ENCODE data around the gene MARCKS.

DNA sequence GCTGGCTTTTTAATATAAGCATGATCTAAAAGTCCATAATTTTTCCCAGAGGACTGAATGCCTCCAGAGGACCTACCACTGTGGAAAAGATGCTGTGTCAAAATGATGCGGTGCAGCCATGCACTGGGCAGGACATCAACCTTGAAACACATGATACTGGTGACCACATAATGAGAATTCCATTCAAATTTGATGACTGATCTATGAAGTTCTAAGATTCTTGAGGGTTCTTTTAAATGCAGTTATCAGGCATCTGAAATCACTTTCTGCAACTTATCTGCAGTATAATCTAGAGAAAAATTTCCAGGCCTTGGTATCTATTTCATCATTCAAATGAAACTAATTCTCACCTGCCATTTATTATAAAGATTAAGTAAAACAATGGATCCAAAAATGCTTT is 15.0 kb upstream of the MARCKS start:
- no peak for TF ChIP-seq KLF12 (CRISPR knock-in tag; IDR thresholded peaks at IDR 0.05; ENCODE audit: borderline replicate concordance)
- no peak for TF ChIP-seq PAX8 (CRISPR knock-in tag; IDR thresholded peaks at IDR 0.05; ENCODE audit: borderline replicate concordance)
- TF ChIP-seq, protein P1, sequence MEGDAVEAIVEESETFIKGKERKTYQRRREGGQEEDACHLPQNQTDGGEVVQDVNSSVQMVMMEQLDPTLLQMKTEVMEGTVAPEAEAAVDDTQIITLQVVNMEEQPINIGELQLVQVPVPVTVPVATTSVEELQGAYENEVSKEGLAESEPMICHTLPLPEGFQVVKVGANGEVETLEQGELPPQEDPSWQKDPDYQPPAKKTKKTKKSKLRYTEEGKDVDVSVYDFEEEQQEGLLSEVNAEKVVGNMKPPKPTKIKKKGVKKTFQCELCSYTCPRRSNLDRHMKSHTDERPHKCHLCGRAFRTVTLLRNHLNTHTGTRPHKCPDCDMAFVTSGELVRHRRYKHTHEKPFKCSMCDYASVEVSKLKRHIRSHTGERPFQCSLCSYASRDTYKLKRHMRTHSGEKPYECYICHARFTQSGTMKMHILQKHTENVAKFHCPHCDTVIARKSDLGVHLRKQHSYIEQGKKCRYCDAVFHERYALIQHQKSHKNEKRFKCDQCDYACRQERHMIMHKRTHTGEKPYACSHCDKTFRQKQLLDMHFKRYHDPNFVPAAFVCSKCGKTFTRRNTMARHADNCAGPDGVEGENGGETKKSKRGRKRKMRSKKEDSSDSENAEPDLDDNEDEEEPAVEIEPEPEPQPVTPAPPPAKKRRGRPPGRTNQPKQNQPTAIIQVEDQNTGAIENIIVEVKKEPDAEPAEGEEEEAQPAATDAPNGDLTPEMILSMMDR (CRISPR knock-in tag; IDR thresholded peaks at IDR 0.05): no peak
- no peak for TF ChIP-seq NCOA2 (CRISPR knock-in tag; IDR thresholded peaks at IDR 0.05)
- no peak for TF ChIP-seq ZNF121 (CRISPR knock-in tag; IDR thresholded peaks at IDR 0.05)
- TF ChIP-seq EZH2 (conservative IDR thresholded peaks at IDR 0.05; ENCODE audit: low read depth, low read length): no peak
- TF ChIP-seq CEBPB (IDR thresholded peaks at IDR 0.05; ENCODE audit: borderline replicate concordance, low read depth, low read length): no peak
- TF ChIP-seq BHLHE40 (IDR thresholded peaks at IDR 0.05; ENCODE audit: low read length): no peak
- TF ChIP-seq ZNF354B (CRISPR knock-in tag; IDR thresholded peaks at IDR 0.05): no peak
- TF ChIP-seq SMC3 (IDR thresholded peaks at IDR 0.05; ENCODE audit: low read length): no peak
- TF ChIP-seq, protein P2, sequence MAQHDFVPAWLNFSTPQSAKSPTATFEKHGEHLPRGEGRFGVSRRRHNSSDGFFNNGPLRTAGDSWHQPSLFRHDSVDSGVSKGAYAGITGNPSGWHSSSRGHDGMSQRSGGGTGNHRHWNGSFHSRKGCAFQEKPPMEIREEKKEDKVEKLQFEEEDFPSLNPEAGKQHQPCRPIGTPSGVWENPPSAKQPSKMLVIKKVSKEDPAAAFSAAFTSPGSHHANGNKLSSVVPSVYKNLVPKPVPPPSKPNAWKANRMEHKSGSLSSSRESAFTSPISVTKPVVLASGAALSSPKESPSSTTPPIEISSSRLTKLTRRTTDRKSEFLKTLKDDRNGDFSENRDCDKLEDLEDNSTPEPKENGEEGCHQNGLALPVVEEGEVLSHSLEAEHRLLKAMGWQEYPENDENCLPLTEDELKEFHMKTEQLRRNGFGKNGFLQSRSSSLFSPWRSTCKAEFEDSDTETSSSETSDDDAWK (CRISPR knock-in tag; IDR thresholded peaks at IDR 0.05): no peak
